Memory B cell (primary cell): ENCODE measurements around the gene WFDC1.

Experiments used
- ATAC-seq: fragments of 150-1000 bp; cut with Tn5 transposase; 2 replicates; pipeline ENCODE4 v1.10.0; 2021; ENCODE audit warnings: low read depth, mild to moderate bottlenecking, moderate library complexity
- DNase-seq, 2 donors: peaks; one replicate each; pipeline ENCODE4 v3.0.0; 2022; ENCODE audit warnings: low spot score in 2 of 2
- H3K27ac Mint-ChIP-seq: one replicate; pipeline ENCODE4 v1.8.0; 2022; ENCODE audit warnings: mild to moderate bottlenecking, moderate library complexity, mixed read lengths
- H3K27me3 Mint-ChIP-seq: one replicate; pipeline ENCODE4 v1.8.0; 2022; ENCODE audit warnings: mixed read lengths
- H3K36me3 Mint-ChIP-seq: one replicate; pipeline ENCODE4 v1.8.0; 2022; ENCODE audit warnings: mild to moderate bottlenecking, mixed read lengths
- H3K4me1 Mint-ChIP-seq: one replicate; pipeline ENCODE4 v1.8.0; 2022; ENCODE audit warnings: mixed read lengths
- H3K4me3 Mint-ChIP-seq: one replicate; pipeline ENCODE4 v1.8.0; 2022; ENCODE audit warnings: mild to moderate bottlenecking, moderate library complexity, mixed read lengths
- H3K9me3 Mint-ChIP-seq: one replicate; pipeline ENCODE4 v1.8.0; 2022; ENCODE audit warnings: mixed read lengths

Gene WFDC1

DNA sequence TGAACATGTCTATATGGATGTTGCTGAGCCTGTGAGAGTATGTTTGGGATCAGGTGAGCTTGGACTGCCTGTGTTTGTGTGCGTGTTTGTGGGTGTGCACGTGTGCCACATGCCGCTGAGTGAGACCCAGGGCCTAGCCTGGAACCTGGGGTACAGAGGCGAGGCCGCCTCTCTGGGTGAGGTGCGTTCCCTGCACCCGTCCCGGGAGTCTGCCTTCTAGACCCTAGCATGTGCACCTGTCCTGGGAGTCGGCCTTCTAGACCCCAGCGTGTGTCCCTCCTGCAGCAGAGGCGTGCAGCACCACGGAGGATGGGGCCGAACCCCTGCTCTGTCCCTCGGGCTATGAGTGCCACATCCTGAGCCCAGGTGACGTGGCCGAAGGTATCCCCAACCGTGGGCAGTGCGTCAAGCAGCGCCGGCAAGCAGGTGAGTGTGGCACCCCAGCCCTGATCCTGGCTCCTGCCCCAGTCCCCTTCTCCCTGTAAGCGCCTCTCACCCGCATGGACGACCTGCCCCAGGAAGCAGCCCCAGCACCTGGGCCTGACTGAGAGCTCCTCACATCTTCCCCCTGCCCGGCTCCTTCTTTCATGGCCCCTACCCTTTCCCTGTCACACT, 24.6 kb downstream of the WFDC1 start:
- H3K27ac Mint-ChIP-seq, result no peak overlapping the region
- H3K4me3 Mint-ChIP-seq, result no peak overlapping the region
- H3K27me3 Mint-ChIP-seq, result peaks cover 10% of the 10 kb centered on the region
- no peaks in the 10 kb centered on the region for H3K4me1 Mint-ChIP-seq
- H3K9me3 Mint-ChIP-seq, result peaks cover 7% of the 10 kb centered on the region
- peaks cover 1% of the 10 kb centered on the region for H3K36me3 Mint-ChIP-seq
- ATAC-seq (no peak), DNase-seq (no peak)

- Mint-ChIP-seq H3K4me3 (no peak overlapping the region), H3K36me3 (peaks cover 1% of the 10 kb centered on the region), H3K27me3 (peaks cover 6% of the 10 kb centered on the region), H3K9me3 (peaks cover 7% of the 10 kb centered on the region), H3K27ac (no peak overlapping the region), H3K4me1 (no peaks in the 10 kb centered on the region)
- no peak for DNase-seq
- ATAC-seq, result no peak
Measured at GRCh38 chr16:84320511-84320910, 25.8 kb downstream of the WFDC1 start.

DNA sequence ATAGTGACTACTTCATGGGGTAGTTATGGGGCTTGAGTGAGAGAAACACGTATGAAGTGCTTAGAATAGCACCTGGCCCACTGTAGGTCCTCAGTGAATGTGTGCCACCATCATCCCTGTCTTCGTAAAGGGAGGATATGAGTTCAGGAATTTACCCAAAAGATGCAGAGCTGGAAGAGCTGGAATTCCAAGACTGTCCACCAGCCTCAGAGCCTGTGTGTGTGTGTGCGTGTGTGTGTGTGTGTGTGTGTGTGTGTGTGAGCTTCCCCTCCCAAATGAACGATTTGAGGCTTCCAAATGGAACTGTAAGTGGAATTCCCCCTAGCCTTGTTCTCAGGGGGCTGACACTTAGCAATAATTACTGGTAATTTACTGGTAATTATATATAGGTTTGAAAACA, 27.3 kb downstream of the WFDC1 start:
- Mint-ChIP-seq H3K27ac (no peak overlapping the region), H3K9me3 (peaks cover 7% of the 10 kb centered on the region), H3K36me3 (no peaks in the 10 kb centered on the region), H3K4me3 (no peak overlapping the region), H3K27me3 (peaks cover 4% of the 10 kb centered on the region), H3K4me1 (no peaks in the 10 kb centered on the region)
- ATAC-seq, result no peak
- DNase-seq, result no peak

DNA sequence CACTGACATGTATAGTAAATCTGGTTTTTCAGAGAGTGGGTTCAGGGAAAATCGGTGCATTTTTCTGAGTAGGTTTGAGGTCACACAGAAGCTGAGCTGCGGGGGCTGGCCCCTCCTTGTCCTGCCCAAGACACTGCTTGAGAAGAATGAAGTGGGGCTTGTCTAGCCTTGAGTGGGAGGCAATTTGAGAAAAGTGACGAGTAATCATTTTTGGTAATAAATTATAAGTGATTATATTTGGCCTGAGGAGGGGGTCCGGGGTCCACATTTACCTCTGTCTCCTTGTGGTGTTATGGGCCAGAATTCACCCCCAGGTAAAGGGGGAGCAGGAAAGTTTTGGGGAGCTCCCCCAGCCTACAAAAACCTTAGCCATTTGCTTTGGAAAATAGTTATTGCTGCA, 28.1 kb downstream of the WFDC1 start:
- peaks cover 6% of the 10 kb centered on the region for H3K27me3 Mint-ChIP-seq

DNA sequence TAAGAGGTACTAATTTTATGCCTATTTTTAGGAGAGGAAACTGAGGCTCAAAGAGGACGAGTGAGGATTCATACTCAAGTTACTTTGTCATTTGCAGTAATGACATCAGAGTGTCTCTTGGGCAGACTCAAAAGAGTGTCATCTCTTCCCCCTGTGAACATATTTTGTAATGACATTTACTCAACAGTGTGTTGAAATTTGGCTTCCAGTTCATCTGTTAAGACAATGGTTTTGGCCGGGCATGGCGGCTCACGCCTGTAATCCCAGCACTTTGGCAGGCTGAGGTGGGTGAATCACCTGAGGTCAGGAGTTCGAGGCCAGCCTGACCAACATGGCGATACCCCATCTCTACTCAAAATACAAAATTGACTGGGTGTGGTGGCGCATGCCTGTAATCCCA, 28.9 kb downstream of the WFDC1 start:
- Mint-ChIP-seq H3K36me3 (no peaks in the 10 kb centered on the region), H3K27ac (no peak overlapping the region), H3K27me3 (peaks cover 8% of the 10 kb centered on the region), H3K4me3 (no peak overlapping the region), H3K9me3 (peaks cover 4% of the 10 kb centered on the region), H3K4me1 (no peaks in the 10 kb centered on the region)
- DNase-seq (no peak), ATAC-seq (no peak)

More for the DNA sequence above, 28.1 kb downstream of the WFDC1 start:
- ATAC-seq (no peak), DNase-seq (no peak)
- H3K36me3 Mint-ChIP-seq, result no peaks in the 10 kb centered on the region
- H3K4me1 Mint-ChIP-seq, result no peaks in the 10 kb centered on the region
- no peak overlapping the region for H3K4me3 Mint-ChIP-seq
- H3K9me3 Mint-ChIP-seq, result peaks cover 5% of the 10 kb centered on the region
- H3K27ac Mint-ChIP-seq, result no peak overlapping the region

DNA sequence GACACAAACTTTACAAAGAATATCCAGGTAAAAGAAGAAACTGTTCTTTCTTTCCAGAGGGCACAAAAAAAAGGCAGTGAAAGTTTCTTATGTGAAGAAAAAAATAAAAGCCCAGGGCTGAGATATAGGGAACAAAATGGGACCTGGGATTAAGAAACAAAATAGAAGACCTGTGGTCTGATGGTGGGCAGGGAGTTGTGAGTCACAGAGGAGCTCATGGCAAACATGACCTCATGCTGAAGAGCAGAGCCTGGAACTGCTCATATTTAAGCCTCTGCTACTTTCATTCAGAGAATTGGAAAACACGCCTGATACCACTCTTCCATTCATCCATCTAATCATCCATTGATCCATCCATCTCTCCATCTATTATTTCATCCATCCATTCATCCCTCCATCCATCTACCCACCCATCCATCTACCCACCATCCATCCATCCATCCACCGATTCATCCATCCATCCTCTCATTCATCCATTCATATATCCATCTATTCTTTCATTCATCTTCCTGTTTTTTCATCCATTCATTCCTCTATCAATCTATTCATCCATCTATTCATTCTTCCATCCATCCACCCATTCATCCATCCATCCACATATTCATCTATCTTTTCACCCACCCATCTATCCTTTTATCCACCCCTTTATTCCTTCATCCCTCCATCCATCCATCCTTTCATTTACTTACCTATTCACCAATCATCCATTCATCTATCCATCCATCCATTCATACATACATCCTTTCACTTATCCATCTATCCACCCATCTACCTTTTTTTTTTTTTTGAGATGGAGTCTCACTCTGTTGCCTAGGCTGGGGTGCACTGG, 30.0 kb downstream of the WFDC1 start:
- H3K27me3 Mint-ChIP-seq, result peaks cover 4% of the 10 kb centered on the region
- no peaks in the 10 kb centered on the region for H3K9me3 Mint-ChIP-seq
- H3K4me1 Mint-ChIP-seq, result no peaks in the 10 kb centered on the region
- H3K27ac Mint-ChIP-seq, result no peak overlapping the region
- ATAC-seq (no peak), DNase-seq (no peak)
- H3K4me3 Mint-ChIP-seq, result no peak overlapping the region
- no peaks in the 10 kb centered on the region for H3K36me3 Mint-ChIP-seq

GRCh38 chr16:84326545-84326944, 31.9 kb downstream of the WFDC1 start:
- H3K27ac Mint-ChIP-seq, result no peak overlapping the region
- no peaks in the 10 kb centered on the region for H3K4me1 Mint-ChIP-seq
- H3K9me3 Mint-ChIP-seq, result no peaks in the 10 kb centered on the region
- H3K27me3 Mint-ChIP-seq, result peaks cover 8% of the 10 kb centered on the region
- DNase-seq, result no peak
- ATAC-seq, result no peak
- H3K36me3 Mint-ChIP-seq, result no peaks in the 10 kb centered on the region
- no peak overlapping the region for H3K4me3 Mint-ChIP-seq

GRCh38 chr16:84327926-84328505, 33.3 kb downstream of the WFDC1 start:
- H3K9me3 Mint-ChIP-seq, result no peaks in the 10 kb centered on the region
- no peaks in the 10 kb centered on the region for H3K4me1 Mint-ChIP-seq
- ATAC-seq, result no peak
- no peak overlapping the region for H3K4me3 Mint-ChIP-seq
- H3K27ac Mint-ChIP-seq, result no peak overlapping the region
- no peaks in the 10 kb centered on the region for H3K36me3 Mint-ChIP-seq
- DNase-seq, result no peak
- peaks cover 12% of the 10 kb centered on the region for H3K27me3 Mint-ChIP-seq

- ATAC-seq (no peak), DNase-seq (no peak)
- Mint-ChIP-seq H3K27ac (no peak overlapping the region), H3K4me3 (no peak overlapping the region), H3K4me1 (no peaks in the 10 kb centered on the region), H3K27me3 (peaks cover 12% of the 10 kb centered on the region), H3K36me3 (no peaks in the 10 kb centered on the region), H3K9me3 (no peaks in the 10 kb centered on the region)
Measured at GRCh38 chr16:84329016-84329415, 34.3 kb downstream of the WFDC1 start.

- Mint-ChIP-seq H3K27me3 (peaks cover 12% of the 10 kb centered on the region), H3K27ac (no peak overlapping the region), H3K4me3 (no peak overlapping the region), H3K36me3 (no peaks in the 10 kb centered on the region), H3K4me1 (no peaks in the 10 kb centered on the region), H3K9me3 (no peaks in the 10 kb centered on the region)
- no peak for DNase-seq
- ATAC-seq, result no peak
Measured at GRCh38 chr16:84329843-84330684, 35.4 kb downstream of the WFDC1 start.

- DNase-seq (no peak), ATAC-seq (no peak)
- no peaks in the 10 kb centered on the region for H3K36me3 Mint-ChIP-seq
- no peak overlapping the region for H3K27ac Mint-ChIP-seq
- no peaks in the 10 kb centered on the region for H3K4me1 Mint-ChIP-seq
- H3K27me3 Mint-ChIP-seq, result peaks cover 12% of the 10 kb centered on the region
- H3K4me3 Mint-ChIP-seq, result no peak overlapping the region
- H3K9me3 Mint-ChIP-seq, result peaks cover 4% of the 10 kb centered on the region
Measured at GRCh38 chr16:84330685-84331050, 36.0 kb downstream of the WFDC1 start.

DNA sequence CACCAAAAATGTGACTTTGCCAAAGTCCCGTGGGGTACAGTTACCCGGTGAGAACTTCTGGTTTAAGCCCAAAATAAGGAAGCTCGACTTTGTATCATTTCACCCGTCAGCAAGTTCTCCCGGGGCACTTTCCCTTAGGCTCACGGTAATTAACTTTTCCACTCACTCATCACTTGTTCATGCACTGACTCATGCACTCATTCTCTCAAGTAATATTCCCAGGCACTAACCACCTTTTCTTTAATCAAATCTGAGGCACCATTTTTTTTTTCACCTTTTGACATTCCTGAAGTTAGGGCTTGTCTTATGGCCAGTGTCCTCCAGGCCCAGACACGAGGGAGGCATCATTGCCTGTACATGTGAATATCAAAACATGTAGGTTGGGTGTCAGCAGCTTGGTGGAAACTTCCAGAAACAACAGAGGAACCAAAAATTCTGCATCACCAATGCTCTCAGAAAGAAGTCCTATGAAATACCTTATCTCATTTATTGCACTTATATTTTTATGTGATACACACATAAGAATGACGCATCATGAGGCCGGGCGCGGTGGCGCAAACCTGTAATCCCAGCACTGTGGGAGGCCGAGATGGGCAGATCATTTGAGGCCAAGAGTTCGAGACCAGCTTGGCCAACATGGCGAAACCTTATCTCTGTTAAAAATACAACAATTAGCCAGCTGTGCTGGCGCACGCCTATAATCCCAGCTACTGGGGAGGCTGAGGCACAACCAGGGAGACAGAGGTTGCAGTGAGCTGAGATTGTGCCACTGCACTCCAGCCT, 37.5 kb downstream of the WFDC1 start:
- no peaks in the 10 kb centered on the region for H3K4me1 Mint-ChIP-seq
- no peak for ATAC-seq
- H3K36me3 Mint-ChIP-seq, result no peaks in the 10 kb centered on the region
- no peak overlapping the region for H3K4me3 Mint-ChIP-seq
- H3K27me3 Mint-ChIP-seq, result peaks cover 12% of the 10 kb centered on the region
- H3K9me3 Mint-ChIP-seq, result peaks cover 8% of the 10 kb centered on the region
- no peak for DNase-seq
- H3K27ac Mint-ChIP-seq, result no peak overlapping the region

DNA sequence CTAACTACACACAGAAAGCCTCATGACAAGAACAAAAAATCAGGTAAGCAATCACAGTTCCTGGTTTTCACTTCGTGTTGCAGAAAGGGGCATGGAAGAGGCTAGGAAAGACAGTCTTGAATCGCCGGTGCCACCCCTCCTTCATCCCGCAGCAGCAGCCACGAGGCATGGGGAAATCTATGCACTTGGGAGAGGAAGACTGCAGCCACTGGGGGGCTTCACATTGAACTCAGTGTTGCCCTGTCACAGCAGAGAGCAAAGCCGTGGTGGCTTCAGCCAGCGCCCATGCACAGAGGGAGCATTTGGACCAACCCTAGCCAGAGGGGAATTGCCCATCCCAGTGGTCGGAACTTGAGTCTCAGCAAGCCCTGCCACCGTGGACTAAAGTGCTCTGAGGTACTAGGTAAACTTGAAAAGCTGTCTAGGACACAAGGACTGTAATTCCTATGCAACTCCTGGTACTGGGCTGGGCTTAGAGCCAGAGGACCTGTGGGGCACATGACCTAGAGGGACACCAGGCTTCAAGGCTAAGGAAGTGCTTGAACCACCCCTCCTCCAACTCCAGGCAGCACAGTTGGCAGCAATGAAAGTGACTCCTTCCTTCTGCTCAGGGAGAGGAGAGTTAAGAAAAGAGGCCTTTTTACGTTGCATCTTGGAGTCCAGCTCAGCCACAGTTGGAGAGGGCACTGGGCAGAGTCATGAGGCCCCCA, 38.5 kb downstream of the WFDC1 start:
- Mint-ChIP-seq H3K27me3 (peaks cover 7% of the 10 kb centered on the region), H3K9me3 (peaks cover 11% of the 10 kb centered on the region), H3K36me3 (no peaks in the 10 kb centered on the region), H3K4me3 (no peak overlapping the region), H3K4me1 (no peaks in the 10 kb centered on the region), H3K27ac (no peak overlapping the region)
- DNase-seq (no peak), ATAC-seq (no peak)
